Activated CD4-positive, alpha-beta T cell treated with anti-CD3 and anti-CD28 coated beads for 48 hours (primary cell): Measurements from ENCODE around the gene KRTAP12-2.
"Not testable (repeated sequence)": the region's sequence is repeated elsewhere in the genome, so short reads cannot be mapped to it uniquely, and the experiment has no call there.

ENCODE experiments used
- DNase-seq: peaks from one replicate; pipeline ENCODE4 v3.0.0-alpha.2; 2020

KRTAP12-2 gene

GRCh38 chr21:44702111-44702972 is 35.6 kb upstream of the KRTAP12-2 start:
- DNase-seq: no peak

DNA sequence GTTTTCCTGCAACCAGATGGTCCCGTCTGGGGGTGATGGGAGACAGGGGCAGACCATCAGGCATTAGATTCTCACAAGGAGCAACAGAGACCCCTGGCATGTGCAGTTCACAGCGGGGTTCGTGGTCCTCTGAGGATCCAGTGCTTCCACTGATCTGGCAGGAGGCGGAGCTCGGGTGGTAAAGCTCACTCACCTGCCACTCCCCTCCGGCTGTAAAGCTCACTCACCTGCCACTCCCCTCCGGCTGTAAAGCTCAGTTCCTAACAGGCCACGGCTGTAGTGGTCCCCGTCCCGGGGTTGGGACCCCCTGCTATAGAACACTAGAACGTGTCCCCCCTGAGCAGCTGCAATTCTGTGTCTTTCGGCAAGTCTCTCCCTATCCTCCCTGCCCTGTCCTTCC is 34.8 kb upstream of the KRTAP12-2 start:
- DNase-seq: no peak

DNA sequence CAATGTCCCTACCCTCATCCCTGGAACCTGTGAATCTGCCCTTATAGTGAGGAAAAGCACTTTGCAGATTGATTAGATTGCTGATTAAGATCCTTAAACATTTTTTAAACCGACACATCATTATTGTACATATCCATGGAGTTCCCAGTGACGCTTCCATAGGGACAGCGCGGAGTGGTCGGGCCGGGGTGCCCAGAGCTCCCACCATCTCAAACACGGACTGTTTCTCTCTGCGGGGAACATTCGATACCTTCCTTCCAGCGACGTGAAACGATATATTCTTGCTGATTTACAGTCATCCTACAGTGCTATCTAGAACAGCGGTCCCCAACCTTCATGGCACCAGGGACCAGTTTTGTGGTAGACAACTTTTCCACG is 34.3 kb upstream of the KRTAP12-2 start:
- DNase-seq: no peak

- DNase-seq: no peak
Observed at GRCh38 chr21:44700101-44701022, 33.6 kb upstream of the KRTAP12-2 start.

GRCh38 chr21:44699502-44700001 is 32.8 kb upstream of the KRTAP12-2 start:
- no peak for DNase-seq

DNA sequence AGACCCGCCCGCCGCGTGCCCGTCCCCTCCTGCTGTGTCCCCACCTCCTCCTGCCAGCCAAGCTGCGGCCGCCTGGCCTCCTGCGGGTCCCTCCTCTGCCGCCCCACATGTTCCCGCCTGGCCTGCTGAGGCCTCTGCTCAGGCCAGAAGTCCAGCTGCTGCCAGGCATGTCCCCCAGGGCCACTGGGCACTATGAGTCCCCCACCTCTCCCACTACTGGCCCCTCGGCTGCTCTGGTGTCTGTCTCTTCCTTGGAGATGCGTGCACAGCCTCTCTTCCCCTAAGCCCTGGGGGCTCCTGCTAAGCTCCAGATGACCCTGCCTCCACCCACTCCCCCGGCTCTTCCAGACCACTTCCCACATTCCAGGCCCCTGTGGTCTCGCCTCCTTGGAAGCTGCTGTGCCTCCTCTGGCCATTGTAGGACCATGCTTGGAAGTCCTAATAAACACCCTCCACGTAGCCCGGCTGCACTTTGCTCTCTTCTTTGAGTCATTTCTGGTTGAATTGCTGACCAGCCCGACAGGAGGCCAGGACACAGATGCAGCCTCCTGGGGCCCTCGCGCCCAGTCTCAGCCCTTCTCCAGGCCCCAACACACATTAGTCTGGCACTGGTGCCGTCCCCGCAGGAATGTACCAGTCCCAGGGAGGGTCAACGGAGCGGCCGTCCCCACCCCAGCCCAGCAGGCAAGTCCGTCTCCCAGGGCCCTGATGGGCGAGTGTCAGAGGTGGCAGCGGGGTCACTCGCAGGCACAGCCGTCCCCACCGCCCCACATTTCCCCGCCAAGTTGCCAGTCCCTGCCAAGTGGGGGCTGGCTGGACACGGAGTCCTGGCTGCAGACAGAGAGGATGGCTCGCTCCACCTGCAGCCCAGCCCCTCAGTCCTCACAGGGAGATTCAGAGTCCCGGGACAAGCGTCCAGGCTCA is 31.3 kb upstream of the KRTAP12-2 start:
- DNase-seq: no peak

DNA sequence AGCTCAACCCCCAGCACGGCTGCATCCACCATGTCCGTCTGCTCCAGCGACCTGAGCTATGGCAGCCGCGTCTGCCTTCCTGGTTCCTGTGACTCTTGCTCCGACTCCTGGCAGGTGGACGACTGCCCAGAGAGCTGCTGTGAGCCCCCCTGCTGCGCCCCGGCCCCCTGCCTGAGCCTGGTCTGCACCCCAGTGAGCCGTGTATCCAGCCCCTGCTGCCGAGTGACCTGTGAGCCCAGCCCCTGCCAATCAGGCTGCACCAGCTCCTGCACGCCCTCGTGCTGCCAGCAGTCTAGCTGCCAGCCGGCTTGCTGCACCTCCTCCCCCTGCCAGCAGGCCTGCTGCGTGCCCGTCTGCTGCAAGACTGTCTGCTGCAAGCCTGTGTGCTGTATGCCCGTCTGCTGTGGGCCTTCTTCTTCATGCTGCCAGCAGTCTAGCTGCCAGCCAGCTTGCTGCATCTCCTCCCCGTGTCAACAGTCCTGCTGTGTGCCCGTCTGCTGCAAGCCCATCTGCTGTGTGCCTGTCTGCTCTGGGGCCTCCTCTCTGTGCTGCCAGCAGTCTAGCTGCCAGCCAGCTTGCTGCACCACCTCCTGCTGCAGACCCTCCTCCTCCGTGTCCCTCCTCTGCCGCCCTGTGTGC is 30.6 kb upstream of the KRTAP12-2 start, which contains the start of gene KRTAP10-12:
Gene KRTAP10-12 (plus strand): TSS at position 1 of the 639 bp plus-strand sequence. CDS start 30 bp downstream, at position 31.
- DNase-seq: not testable (repeated sequence)

DNA sequence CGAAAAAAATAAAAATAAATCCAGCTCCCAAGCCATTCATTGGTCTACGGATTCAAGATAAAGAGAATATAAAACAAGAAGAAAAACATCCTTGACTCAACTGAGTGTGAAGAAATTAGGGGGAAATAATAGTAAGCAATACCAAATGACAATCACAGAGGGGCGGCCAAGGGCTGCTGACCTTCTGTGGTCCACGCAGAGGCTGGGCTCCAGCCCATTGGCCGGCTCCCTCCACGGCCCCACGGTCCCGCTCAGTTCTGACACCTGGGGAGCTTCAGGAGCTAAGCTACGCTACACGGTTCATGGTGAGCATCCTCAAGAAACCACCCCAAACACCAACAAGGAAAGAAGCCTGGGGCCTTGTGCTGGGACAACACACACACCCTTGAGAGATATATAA is 29.8 kb upstream of the KRTAP12-2 start:
- no peak for DNase-seq

GRCh38 chr21:44695641-44696040 is 28.9 kb upstream of the KRTAP12-2 start:
- DNase-seq: no peak

- no peak for DNase-seq
Observed at GRCh38 chr21:44695184-44695583, 28.5 kb upstream of the KRTAP12-2 start.

DNA sequence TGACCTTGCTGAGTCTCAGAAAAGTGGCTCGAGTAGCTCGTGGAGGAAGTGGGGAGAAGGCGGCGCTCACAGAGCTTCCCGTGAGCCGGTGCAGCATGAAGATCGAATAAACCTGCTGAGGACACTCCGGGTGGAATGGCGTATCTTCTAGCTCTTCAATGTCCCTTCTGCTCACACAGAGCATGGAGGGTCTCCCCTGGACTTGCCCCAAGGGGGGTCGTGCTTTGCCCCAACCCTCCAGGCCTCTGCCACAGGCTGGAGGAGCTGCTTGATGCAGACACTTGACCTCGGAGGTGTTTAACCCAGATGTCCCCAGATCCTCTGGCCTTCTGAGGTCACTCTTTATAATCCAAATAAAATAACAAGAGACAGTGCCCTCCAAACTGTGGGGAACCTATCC is 28.0 kb upstream of the KRTAP12-2 start:
- no peak for DNase-seq

- DNase-seq: no peak
Observed at GRCh38 chr21:44692798-44693512, 26.2 kb upstream of the KRTAP12-2 start.

DNA sequence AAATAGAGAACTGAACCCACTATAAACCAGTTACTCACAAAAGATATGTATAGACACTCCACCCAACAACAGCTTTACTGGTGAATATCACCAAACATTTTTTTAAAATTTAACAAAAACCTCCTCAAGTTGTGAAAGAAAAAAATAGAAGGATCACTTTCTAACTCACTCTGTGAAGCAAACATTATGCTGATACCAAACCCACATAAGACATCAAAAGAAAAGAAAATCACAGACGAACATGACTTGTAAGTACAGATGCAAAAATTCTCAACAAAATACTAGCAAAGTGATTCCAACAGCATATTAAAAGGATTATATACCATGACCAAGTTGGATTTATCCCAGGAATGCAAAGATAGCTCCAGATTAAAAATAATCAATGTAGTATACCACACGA is 25.0 kb upstream of the KRTAP12-2 start:
- no peak for DNase-seq

GRCh38 chr21:44689740-44690139 is 23.0 kb upstream of the KRTAP12-2 start:
- not testable (repeated sequence) for DNase-seq

GRCh38 chr21:44687671-44688070 is 20.9 kb upstream of the KRTAP12-2 start:
- DNase-seq: no peak

- no peak for DNase-seq
Observed at GRCh38 chr21:44686843-44687561, 20.3 kb upstream of the KRTAP12-2 start.

DNA sequence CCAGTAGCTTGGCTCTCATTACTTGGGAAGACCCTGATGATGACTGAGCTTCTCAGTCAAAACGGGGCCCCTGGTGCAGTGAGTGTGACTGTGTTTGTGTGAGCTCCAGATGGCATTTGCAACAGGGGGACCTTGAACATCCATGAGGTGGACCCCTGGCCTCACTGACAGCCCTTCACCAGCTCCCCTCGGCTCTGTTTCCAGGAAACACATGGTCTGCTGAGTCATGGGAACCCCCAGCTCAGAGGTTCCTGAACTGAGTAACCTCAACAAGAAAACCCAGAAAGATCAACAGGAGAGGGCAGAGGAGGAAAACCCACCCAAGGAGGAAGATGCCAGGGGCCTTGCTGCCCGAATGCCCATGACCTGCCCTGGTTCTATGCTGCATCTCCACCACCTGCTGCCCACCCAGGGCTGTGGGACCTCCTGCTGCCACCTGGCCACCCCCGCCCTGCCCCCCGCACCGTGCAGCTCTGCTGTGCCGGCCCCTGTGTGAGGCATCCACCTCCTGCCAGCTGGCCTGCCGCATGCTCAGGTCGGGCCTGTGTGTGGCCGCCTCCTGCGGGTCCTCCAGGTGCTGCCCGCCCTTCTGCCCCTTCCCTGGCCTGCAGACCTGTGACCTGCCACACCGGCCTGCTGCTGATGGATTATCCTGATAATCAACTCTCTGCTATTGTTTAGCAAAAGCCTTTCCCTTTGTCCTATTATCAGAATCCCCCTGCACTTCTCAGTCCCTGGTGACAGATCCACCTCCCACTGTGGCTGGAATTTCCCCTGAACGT is 19.5 kb upstream of the KRTAP12-2 start:
- no peak for DNase-seq

DNA sequence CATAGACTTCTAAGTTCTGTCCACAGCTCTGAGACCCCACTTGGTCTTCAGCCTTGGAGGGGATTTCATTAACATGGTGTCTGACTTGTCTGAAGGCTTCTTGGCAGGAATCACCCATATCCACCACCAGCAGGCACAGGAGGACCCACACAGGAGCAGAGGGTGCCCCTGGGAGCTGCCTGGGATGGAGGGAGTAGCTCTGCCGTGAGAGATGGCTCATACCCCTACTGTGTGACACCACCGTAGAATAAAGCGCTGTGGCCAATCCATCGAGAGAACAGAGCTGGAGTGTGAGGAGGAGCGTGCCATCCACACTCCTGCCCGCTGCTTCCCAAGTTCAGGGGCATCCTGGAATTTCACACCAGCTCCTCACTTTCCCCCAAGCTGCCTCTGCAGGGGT is 18.3 kb upstream of the KRTAP12-2 start:
- DNase-seq: not testable (repeated sequence)

- DNase-seq: no peak
Observed at GRCh38 chr21:44684483-44684882, 17.8 kb upstream of the KRTAP12-2 start.

DNA sequence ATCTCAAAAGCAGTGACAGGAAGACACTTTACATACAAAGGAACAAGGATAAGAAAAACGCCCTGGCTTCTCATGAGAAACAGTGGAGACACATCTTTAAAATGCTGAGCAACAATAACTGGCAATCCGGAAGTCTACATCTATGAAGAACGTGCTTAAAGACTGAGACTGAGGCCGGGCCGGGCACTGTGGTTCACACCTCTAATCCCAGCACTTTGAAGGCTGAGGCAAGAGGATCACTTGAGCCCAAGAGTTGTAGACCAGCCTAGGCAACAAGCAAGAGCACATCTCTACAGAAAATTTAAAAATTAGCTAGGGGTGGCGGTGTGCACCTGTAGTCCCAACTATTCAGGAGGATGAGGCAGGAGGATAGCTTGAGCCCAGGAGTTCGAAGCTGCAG is 17.4 kb upstream of the KRTAP12-2 start:
- no peak for DNase-seq
